GM19395 (cell line): ENCODE data around the gene SLC23A3.
"Not testable (repeated sequence)": the region's sequence is repeated elsewhere in the genome, so short reads cannot be mapped to it uniquely, and the experiment has no call there.

Source experiments
- ATAC-seq: cut with Tn5 transposase; IDR thresholded peaks from one replicate; pipeline ENCODE4 v1.9.1; 2021; ENCODE audit warnings: mild to moderate bottlenecking, moderate library complexity; ENCODE audit not compliant: unreplicated experiment

SLC23A3 gene

DNA sequence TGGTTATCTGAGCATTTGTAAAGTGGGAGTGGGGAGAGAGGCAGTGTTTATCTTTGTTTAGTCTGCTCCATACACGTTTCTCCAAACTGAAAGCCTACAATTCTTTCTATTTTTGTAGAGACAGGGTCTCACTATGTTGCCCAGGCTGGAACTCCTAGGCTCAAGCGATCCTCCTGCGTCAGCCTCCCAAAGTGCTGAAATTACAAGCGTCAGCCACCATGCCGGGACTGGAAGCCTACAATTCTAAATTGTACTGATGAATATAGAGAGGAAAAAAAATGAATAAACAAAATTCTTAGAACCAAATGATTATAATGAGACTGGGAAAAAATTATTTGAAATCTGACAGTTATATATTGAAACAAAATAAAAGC, 35.3 kb upstream of the SLC23A3 start:
- no peak for ATAC-seq

DNA sequence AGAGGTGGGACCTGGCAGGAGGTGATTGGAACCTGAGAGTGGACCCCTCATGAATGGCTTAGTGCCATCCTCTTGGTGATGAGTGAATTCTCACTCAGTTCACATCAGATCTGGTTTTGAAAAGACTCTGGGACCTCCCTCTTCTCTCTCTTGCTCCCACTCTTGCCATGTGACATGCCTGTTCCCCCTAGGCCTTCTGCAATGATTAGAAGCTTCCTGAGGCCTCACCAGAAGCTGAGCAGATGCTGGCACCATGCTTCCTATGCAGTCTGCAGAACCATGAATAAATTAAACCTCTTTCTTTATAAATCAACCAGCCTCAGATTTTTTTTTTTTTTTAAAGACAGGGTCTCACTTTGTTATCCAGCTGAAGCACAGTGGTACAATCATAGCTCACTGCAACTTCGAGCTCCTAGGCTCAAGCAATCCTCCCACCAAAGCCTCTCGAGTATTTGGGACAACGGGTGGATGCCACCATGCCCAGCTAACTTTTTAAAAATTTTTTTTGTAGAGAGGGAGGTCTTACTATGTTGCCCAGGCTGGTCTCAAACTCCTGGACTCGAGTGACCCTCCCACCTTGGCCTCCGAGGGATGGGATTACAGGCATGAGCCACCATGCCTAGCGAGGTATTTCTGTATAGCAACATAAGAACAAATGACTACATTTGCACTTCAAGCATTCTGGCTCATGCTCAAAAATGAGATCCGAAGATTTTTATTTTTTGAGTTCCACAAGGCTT, 34.8 kb upstream of the SLC23A3 start:
- ATAC-seq, result no peak

DNA sequence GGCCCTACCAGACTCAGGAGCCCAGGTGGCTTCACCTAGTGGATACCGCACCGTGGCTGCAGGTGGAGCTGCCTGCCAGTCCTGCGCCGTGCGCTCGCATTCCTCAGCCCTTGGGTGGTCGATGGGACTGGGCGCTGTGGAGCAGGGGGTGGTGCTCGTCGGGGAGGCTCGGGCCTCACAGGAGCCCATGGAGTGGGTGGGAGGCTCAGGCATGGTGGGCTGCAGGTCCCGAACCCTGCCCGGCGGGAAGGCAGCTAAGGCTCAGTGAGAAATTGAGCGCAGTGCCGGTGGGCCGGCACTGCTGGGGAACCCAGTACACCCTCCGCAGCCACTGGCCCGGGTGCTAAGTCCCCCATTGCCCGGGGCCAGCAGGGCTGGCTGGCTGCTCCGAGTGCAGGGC, 31.5 kb upstream of the SLC23A3 start:
- not testable (repeated sequence) for ATAC-seq

DNA sequence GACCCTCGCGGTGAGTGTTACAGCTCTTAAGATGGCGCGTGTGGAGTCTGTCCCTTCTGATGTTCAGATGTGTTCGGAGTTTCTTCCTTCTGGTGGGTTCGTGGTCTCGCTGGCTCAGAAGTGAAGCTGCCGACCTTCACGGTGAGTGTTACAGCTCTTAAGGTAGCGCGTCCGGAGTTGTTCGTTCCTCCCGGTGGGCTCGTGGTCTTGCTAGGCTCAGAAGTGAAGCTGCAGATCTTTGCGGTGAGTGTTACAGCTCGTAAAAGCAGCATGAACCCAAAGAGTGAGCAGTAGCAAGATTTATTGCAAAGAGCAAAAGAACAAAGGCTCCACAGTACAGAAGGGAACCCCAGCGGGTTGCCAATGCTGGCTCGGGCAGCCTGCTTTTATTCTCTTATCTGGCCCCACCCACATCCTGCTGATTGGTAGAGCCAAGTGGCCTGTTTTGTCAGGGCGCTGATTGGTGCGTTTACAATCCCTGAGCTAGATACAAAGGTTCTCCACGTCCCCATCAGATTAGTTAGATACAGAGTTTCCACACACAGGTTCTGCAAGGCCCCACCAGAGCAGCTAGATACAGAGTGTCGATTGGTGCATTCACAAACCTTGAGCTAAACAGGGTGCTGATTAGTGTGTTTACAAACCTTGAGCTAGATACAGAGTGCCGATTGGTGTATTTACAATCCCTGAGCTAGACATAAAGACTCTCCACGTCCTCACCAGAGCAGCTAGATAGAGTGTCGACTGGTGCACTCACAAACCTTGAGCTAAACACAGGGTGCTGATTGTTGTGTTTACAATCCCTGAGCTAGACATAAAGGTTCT, 30.9 kb upstream of the SLC23A3 start:
- ATAC-seq, result not testable (repeated sequence)

GRCh38 chr2:219199470-219200211, 29.8 kb upstream of the SLC23A3 start:
- ATAC-seq, result no peak

DNA sequence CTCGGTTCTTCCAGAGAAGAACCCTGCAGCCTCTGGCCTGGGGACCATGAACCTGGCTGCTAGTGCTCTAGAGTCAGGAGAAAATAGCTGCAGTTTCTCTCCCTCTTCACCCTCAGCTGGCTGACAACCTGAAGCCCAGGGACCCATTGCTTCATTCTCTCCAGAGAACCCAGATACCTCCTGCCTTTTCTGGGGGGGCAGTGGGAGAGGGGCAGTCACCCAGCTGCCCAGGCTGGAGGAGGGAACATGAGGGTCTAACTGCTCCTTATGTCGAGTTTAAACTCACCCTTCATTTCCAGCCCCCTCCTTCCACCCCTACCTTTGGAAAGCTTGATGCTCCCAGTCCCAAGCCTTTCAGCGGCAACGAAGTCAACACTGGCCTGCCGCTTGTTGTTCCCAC, 29.1 kb upstream of the SLC23A3 start:
- no peak for ATAC-seq

- ATAC-seq, result no peak
Measured at GRCh38 chr2:219197388-219197787, 27.6 kb upstream of the SLC23A3 start.

DNA sequence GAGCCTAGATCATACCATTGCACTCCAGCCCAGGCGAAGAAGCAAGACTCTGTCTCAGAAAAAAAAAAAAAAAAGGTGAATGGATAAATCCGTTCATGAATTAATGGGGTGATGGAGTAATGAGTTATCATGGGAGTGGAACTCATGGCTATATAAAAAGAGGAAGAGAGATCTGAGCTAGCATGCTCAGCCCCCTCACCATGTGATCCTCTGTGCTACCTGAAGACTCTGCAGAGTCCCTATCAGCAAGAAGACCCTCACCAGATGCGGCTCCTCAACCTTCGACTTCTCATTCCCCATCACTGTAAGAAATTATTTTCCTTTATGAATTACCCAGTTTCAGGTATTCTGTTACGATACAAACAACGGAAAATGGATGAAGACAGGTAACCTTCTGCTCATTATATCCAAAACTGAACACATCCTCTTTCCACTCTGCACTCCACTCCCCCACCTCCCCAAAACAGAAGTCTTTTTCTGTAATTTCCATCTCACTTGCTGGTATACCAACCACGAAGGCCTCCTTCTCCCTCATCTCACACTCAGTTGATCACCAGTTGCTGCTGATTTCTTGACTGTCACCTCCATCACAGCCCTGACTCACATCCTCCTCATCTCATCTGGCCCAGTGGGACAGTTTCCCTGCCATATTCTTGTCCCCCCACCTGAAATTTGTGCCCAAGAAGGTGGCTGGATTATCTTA, 17.1 kb upstream of the SLC23A3 start:
- peak; percentile 58 for ATAC-seq

DNA sequence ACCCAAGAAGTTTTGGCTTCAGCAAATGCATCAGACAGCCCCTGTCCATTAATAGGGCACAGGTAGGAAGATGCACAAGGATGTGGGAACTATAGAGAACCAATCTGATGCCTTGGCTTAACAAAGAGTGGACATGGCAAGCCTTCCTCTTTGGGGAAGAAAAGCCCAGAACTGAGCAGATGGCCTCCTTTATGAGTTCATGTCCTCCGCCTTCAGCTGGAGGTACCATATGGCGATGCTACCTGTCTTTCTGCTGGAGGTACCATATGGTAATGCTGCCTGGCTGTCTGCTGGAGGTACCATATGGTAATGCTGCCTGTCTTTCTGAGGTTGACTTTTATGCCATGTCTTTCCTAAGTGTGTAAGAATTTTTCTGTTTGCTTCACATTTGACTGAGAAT, 14.3 kb upstream of the SLC23A3 start:
- no peak for ATAC-seq

- no peak for ATAC-seq
Measured at GRCh38 chr2:219183151-219183772, 13.4 kb upstream of the SLC23A3 start.

GRCh38 chr2:219182331-219183150, 12.7 kb upstream of the SLC23A3 start:
- no peak for ATAC-seq

GRCh38 chr2:219181531-219181930, 11.7 kb upstream of the SLC23A3 start:
- ATAC-seq, result no peak

- ATAC-seq, result no peak
Measured at GRCh38 chr2:219180961-219181360, 11.1 kb upstream of the SLC23A3 start.

DNA sequence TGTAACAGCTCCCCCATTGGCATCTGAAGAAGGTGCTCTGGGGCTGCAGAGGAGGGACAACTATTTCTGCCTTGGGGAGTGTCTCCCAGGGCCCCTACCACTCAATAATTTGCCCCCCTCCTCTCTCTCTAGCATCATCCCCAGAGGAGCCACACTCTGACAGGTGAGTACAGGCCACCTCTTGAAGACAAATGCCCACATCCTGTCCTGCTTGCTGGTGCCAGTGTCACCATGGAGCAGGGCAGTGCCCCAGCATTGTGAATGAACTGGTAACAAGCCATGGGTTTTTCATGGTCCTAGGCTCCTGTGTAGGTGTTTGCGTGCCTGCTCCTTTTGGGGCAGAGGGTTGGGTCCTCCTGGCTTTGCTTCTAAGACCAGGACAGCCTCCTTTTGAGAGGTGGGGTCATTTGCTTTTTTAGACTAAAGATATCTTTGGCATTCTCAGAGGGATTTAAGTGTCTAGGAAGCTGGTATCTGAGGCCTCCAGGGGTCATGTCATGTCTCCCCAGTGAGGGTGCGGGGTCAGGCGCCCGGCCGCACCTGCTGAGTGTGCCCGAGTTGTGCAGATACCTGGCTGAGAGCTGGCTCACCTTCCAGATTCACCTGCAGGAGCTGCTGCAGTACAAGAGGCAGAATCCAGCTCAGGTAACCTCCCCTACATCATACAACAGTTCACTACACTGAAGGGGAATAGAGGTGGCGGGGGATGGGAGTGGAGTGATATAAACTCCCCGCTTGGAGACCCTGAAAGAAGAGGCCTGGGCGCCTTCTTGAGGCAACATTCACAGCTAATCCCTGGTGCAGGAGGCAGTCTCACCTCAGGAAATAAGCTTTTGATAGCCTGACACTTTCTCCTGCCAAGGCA, 10.0 kb upstream of the SLC23A3 start:
- ATAC-seq, result no peak

- ATAC-seq, result peak; percentile 20
Measured at GRCh38 chr2:219178377-219179175, 8.7 kb upstream of the SLC23A3 start.

DNA sequence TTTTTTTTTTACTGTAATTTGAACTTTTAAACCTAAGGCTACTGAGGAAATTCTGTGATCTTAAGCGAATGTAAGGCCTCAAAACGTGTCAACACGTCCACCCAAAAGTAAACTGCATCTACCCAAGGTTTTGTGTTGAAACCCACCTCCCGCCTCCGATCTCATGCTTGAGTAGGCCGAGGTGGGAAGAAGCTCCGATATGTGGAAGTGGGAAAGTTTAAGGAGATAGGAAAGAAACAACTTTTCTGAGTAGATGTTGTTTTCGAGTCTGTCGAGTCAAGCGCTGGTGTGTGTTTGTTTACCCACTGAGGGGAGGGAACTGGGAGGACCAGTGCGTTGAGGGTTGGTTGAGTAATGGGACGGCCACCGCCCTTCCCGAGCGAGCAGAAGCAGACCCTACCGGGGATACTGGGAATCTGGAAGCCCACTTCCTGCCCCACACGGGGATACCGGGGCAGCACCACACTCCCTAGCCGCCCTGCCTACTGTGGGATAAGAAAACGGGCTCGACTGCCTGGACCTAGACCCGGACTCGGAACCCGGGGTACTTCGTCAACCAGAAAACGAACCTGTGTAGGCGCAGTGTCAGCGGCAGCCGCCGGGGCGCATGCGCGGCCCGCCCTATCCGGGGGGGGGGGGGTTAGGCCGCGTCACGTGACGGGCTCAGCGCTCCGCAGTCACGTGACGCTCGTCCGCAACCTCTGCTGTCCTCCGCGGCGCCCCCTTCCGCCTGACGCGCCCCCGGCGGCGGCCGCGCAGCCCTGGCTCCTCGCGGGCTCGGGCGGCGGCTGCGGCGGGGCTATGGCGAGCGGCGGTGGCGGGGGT, 7.9 kb upstream of the SLC23A3 start, which contains the start of gene RETREG2:
TSS of gene RETREG2 (plus strand) at position 724 of the 825 bp plus-strand sequence. CDS start at position 802, 78 bp downstream.
- peak; percentile 55 for ATAC-seq
